ENCODE data around the gene TMEM132C.

- no peak for TF ChIP-seq MEF2D (CRISPR knock-in tag; IDR thresholded peaks at IDR 0.05)
- no peak for TF ChIP-seq KDM4B (CRISPR knock-in tag; IDR thresholded peaks at IDR 0.05)
- no peak for TF ChIP-seq ZNF235 (CRISPR knock-in tag; IDR thresholded peaks at IDR 0.05; ENCODE audit: borderline replicate concordance)
- TF ChIP-seq, protein P1, sequence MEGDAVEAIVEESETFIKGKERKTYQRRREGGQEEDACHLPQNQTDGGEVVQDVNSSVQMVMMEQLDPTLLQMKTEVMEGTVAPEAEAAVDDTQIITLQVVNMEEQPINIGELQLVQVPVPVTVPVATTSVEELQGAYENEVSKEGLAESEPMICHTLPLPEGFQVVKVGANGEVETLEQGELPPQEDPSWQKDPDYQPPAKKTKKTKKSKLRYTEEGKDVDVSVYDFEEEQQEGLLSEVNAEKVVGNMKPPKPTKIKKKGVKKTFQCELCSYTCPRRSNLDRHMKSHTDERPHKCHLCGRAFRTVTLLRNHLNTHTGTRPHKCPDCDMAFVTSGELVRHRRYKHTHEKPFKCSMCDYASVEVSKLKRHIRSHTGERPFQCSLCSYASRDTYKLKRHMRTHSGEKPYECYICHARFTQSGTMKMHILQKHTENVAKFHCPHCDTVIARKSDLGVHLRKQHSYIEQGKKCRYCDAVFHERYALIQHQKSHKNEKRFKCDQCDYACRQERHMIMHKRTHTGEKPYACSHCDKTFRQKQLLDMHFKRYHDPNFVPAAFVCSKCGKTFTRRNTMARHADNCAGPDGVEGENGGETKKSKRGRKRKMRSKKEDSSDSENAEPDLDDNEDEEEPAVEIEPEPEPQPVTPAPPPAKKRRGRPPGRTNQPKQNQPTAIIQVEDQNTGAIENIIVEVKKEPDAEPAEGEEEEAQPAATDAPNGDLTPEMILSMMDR (CRISPR knock-in tag; IDR thresholded peaks at IDR 0.05): no peak
- no peak for TF ChIP-seq NR2C2 (CRISPR knock-in tag; IDR thresholded peaks at IDR 0.05; ENCODE audit: borderline replicate concordance)
- TF ChIP-seq ZNF670 (CRISPR knock-in tag; IDR thresholded peaks at IDR 0.05; ENCODE audit: borderline replicate concordance): no peak
Measured at GRCh38 chr12:128513831-128514230, 246.9 kb downstream of the TMEM132C start.
